Liver (tissue), 9 donors: ENCODE results near the gene BUD13. TPM values are rescaled to one million over a fixed set of nuclear protein-coding genes. Genes with fewer than 3 reads are reported as not detected.

Experiments
- DNase-seq: peaks from one replicate; pipeline ENCODE4 v3.0.0-alpha.2; 2017; ENCODE audit warnings: low spot score
- H3K27ac ChIP-seq, 2 donors: one replicate each; pipeline ENCODE4 v1.7.0; 2013; ENCODE audit warnings: inconsistent platforms in 2 of 2, low read length in 2 of 2, control low read depth in 1 of 2, low read depth in 1 of 2, mild to moderate bottlenecking in 1 of 2
- H3K27me3 ChIP-seq, 4 donors: one replicate each; pipeline versions ENCODE4 v1.6.1 to v1.7.0; 2013; ENCODE audit warnings: low read length in 3 of 4, inconsistent platforms in 1 of 4, mild to moderate bottlenecking in 1 of 4, moderate library complexity in 1 of 4; ENCODE audit not compliant: control insufficient read depth in 4 of 4, insufficient read depth in 4 of 4
- H3K36me3 ChIP-seq, 4 donors: one replicate each; pipeline versions ENCODE4 v1.6.1 to v1.7.0; 2013; ENCODE audit warnings: low read length in 3 of 4, mild to moderate bottlenecking in 3 of 4, low read depth in 1 of 4, moderate library complexity in 1 of 4; ENCODE audit not compliant: control insufficient read depth in 4 of 4, insufficient read depth in 3 of 4
- H3K4me1 ChIP-seq, 4 donors: one replicate each; pipeline versions ENCODE4 v1.6.1 to v1.7.0; 2013; ENCODE audit warnings: low read length in 3 of 4, mild to moderate bottlenecking in 3 of 4, moderate library complexity in 1 of 4; ENCODE audit not compliant: control insufficient read depth in 4 of 4, insufficient read depth in 4 of 4
- H3K4me3 ChIP-seq, 3 donors: one replicate each; pipeline versions ENCODE4 v1.6.1 to v1.7.0; 2013; ENCODE audit warnings: low read length in 3 of 3, control low read depth in 1 of 3, low read depth in 1 of 3, mild to moderate bottlenecking in 1 of 3
- H3K9ac ChIP-seq, 2 donors: one replicate each; pipeline ENCODE4 v1.7.0; 2013; ENCODE audit warnings: low read length in 2 of 2, mild to moderate bottlenecking in 2 of 2, moderate library complexity in 2 of 2, control low read depth in 1 of 2, low read depth in 1 of 2
- H3K9me3 ChIP-seq, 4 donors: one replicate each; pipeline versions ENCODE4 v1.6.1 to v1.7.0; 2013; ENCODE audit warnings: low read length in 3 of 4; ENCODE audit not compliant: control insufficient read depth in 4 of 4
- EGR1 ChIP-seq, 2 donors: IDR thresholded peaks; 2 replicates each; pipeline ENCODE4 v1.6.1; 2016 to 2018; ENCODE audit warnings: antibody characterized with exemption in 2 of 2, low read depth in 2 of 2
- FOXA1 ChIP-seq: IDR thresholded peaks from 2 replicates; pipeline ENCODE4 v1.6.1; 2016; ENCODE audit warnings: antibody characterized with exemption
- FOXA2 ChIP-seq: IDR thresholded peaks from 2 replicates; pipeline ENCODE4 v1.6.1; 2016; ENCODE audit warnings: antibody characterized with exemption
- GABPA ChIP-seq, 2 donors: IDR thresholded peaks in 1 of 2; conservative IDR thresholded peaks in 1 of 2; 2 replicates each; pipeline ENCODE4 v1.6.1; 2016; ENCODE audit warnings: antibody characterized with exemption in 2 of 2, mild to moderate bottlenecking in 1 of 2, moderate library complexity in 1 of 2
- HNF4G ChIP-seq: IDR thresholded peaks from 2 replicates; pipeline ENCODE4 v1.6.1; 2016; ENCODE audit warnings: antibody characterized with exemption
- JUND ChIP-seq, 2 donors: IDR thresholded peaks; 2 replicates each; pipeline ENCODE4 v1.6.1; 2016; ENCODE audit warnings: antibody characterized with exemption in 2 of 2
- MAX ChIP-seq: IDR thresholded peaks from 2 replicates; pipeline ENCODE4 v1.6.1; 2016; ENCODE audit warnings: antibody characterized with exemption
- NR2F2 ChIP-seq: IDR thresholded peaks from 2 replicates; pipeline ENCODE4 v1.6.1; 2016; ENCODE audit warnings: antibody characterized with exemption
- RAD21 ChIP-seq, 2 donors: IDR thresholded peaks; 2 replicates each; pipeline ENCODE4 v1.6.1; 2016; ENCODE audit warnings: antibody characterized with exemption in 2 of 2, mild to moderate bottlenecking in 2 of 2
- REST ChIP-seq: IDR thresholded peaks from 2 replicates; pipeline ENCODE4 v1.6.1; 2016; ENCODE audit warnings: antibody characterized with exemption, mild to moderate bottlenecking
- RXRA ChIP-seq, 2 donors: IDR thresholded peaks; 2 replicates each; pipeline ENCODE4 v1.6.1; 2017 to 2018; ENCODE audit warnings: antibody characterized with exemption in 2 of 2, mild to moderate bottlenecking in 1 of 2
- SP1 ChIP-seq: IDR thresholded peaks from 2 replicates; pipeline ENCODE4 v1.6.1; 2018; ENCODE audit warnings: antibody characterized with exemption, mild to moderate bottlenecking
- TAF1 ChIP-seq: conservative IDR thresholded peaks from 2 replicates; pipeline ENCODE4 v1.6.1; 2016; ENCODE audit warnings: antibody characterized with exemption, mild to moderate bottlenecking
- YY1 ChIP-seq: IDR thresholded peaks from 2 replicates; pipeline ENCODE4 v1.6.1; 2016; ENCODE audit warnings: antibody characterized with exemption, mild to moderate bottlenecking
- ZBTB33 ChIP-seq: IDR thresholded peaks from 2 replicates; pipeline ENCODE4 v1.6.1; 2016; ENCODE audit warnings: antibody characterized with exemption
- WGBS: extraction: QIAGEN DNeasy Blood & Tissue Kit; methylation state at CpG from one replicate; pipeline ENCODE4 v1.1.7; 2013; 5-methylcytosine and 5-hydroxymethylcytosine counted together
- polyA plus RNA-seq, 2 donors: library from polyadenylated mRNA; stranded (reverse) in 1 of 2; unstranded in 1 of 2; fragments of 200-250 nt in 1 of 2; fragments of >200 nt in 1 of 2; fragmentation: Nextera tagmentation in 1 of 2; extraction: Ambion mirVana in 1 of 2; gene quantifications; one replicate each; pipeline versions ENCODE4 v1.2.1 to v1.2.3, GENCODE V29; 2013 to 2015
- total RNA-seq, 2 donors: library from RNA; depleted of rRNA; stranded (reverse); fragments of >200 nt; gene quantifications; one replicate each; pipeline ENCODE4 v1.2.3, GENCODE V29; 2014
- TF ChIP-seq, protein P1 (sequence below): fragments of 150-350 bp; IDR thresholded peaks from 2 replicates; pipeline ENCODE4 v1.5.1; 2017; ENCODE audit warnings: improper control_type of control experiment, low read depth, low read length; ENCODE audit not compliant: missing input control
- TF ChIP-seq, protein P2 (sequence below): IDR thresholded peaks from 2 replicates; pipeline ENCODE4 v1.6.1; 2016; ENCODE audit warnings: antibody characterized with exemption
- donor health status: healthy.
- donor health status: healthy.
- donor health status: healthy.
- donor health status: healthy.
- donor health status: healthy.

The BUD13 gene
- total and polyA plus RNA-seq, 4 donors, result 3.9 to 7.4 (median 5.1) TPM

- Histone ChIP-seq H3K4me3 (no peak overlapping the region), H3K4me1 (peaks cover 0 to 27% (median 15%) of the 10 kb centered on the region in 4 donors), H3K9ac (no peak overlapping the region), H3K9me3 (no peaks in the 10 kb centered on the region), H3K36me3 (no peaks in the 10 kb centered on the region), H3K27ac (no peak overlapping the region), H3K27me3 (no peaks in the 10 kb centered on the region)
- no peak for TF ChIP-seq YY1
- 94% methylated on average over 9 of the region's 9 CpGs for WGBS
- no peak for DNase-seq
Measured at GRCh38 chr11:116819049-116819448, 46.3 kb upstream of the BUD13 start.

GRCh38 chr11:116814502-116814901, 41.7 kb upstream of the BUD13 start:
- WGBS, result 38% methylated on average over 6 of the region's 6 CpGs
- TF ChIP-seq GABPA (IDR thresholded peaks at IDR 0.05 in 1 of 2, conservative IDR thresholded peaks at IDR 0.05 in 1 of 2) (no peak), SP1 (no peak)
- TF ChIP-seq, protein P1, sequence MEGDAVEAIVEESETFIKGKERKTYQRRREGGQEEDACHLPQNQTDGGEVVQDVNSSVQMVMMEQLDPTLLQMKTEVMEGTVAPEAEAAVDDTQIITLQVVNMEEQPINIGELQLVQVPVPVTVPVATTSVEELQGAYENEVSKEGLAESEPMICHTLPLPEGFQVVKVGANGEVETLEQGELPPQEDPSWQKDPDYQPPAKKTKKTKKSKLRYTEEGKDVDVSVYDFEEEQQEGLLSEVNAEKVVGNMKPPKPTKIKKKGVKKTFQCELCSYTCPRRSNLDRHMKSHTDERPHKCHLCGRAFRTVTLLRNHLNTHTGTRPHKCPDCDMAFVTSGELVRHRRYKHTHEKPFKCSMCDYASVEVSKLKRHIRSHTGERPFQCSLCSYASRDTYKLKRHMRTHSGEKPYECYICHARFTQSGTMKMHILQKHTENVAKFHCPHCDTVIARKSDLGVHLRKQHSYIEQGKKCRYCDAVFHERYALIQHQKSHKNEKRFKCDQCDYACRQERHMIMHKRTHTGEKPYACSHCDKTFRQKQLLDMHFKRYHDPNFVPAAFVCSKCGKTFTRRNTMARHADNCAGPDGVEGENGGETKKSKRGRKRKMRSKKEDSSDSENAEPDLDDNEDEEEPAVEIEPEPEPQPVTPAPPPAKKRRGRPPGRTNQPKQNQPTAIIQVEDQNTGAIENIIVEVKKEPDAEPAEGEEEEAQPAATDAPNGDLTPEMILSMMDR, result no peak
- peaks cover 9 to 44% (median 27%) of the 10 kb centered on the region in 4 donors for H3K4me1 ChIP-seq
- peak overlapping the region; percentile 76 to 86 for H3K27ac ChIP-seq
- H3K27me3 ChIP-seq, result no peaks in the 10 kb centered on the region
- peak overlapping the region in 1 of 3 donors; percentile 40 for H3K4me3 ChIP-seq
- no peaks in the 10 kb centered on the region for H3K36me3 ChIP-seq
- peak overlapping the region in 1 of 2 donors; percentile 34 for H3K9ac ChIP-seq
- no peak for DNase-seq
- no peaks in the 10 kb centered on the region for H3K9me3 ChIP-seq

- H3K36me3 ChIP-seq, result no peaks in the 10 kb centered on the region
- H3K27ac ChIP-seq, result peak overlapping the region; percentile 76 to 86
- peaks cover 9 to 49% (median 29%) of the 10 kb centered on the region in 4 donors for H3K4me1 ChIP-seq
- H3K27me3 ChIP-seq, result no peaks in the 10 kb centered on the region
- H3K9ac ChIP-seq, result peak overlapping the region in 1 of 2 donors; percentile 26
- WGBS, result 29% methylated on average over 5 of the region's 5 CpGs
- DNase-seq, result no peak
- H3K4me3 ChIP-seq, result peak overlapping the region in 1 of 3 donors; percentile 40
- H3K9me3 ChIP-seq, result no peaks in the 10 kb centered on the region
- TF ChIP-seq TAF1 (peak; percentile 96), NR2F2 (peak; percentile 99), REST (peak; percentile 86), HNF4G (peak; percentile 99), MAX (peak; percentile 92), FOXA2 (peak; percentile 79), RAD21 (IDR thresholded peaks at IDR 0.05) (peak; percentile 55 to 73), EGR1 (IDR thresholded peaks at IDR 0.05; ENCODE audit: low read depth in 2 of 2) (peak in 1 of 2 donors; percentile 58), SP1 (peak; percentile 100), YY1 (peak; percentile 72), JUND (IDR thresholded peaks at IDR 0.05) (peak; percentile 86 to 90), FOXA1 (peak; percentile 88), RXRA (IDR thresholded peaks at IDR 0.05) (peak; percentile 100), ZBTB33 (peak; percentile 95)
- TF ChIP-seq, protein P2, sequence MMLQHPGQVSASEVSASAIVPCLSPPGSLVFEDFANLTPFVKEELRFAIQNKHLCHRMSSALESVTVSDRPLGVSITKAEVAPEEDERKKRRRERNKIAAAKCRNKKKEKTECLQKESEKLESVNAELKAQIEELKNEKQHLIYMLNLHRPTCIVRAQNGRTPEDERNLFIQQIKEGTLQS, result peak; percentile 90
- TF ChIP-seq, protein P1, result no peak
Measured at GRCh38 chr11:116813781-116814471, 41.1 kb upstream of the BUD13 start.
